HepG2 (cell line): ENCODE data around the gene CDH23. TPM values are rescaled to one million over a fixed set of nuclear protein-coding genes. Genes with fewer than 3 reads are reported as not detected.

Experiments
- ATAC-seq: fragments of 200-7000 bp; cut with Tn5 transposase; 3 replicates; pipeline ENCODE4 v1.9.1; 2020; ENCODE audit warnings: mild to moderate bottlenecking, moderate library complexity
- BruUV-seq: library from RNA; stranded (reverse); fragments of 400-500 nt; replicated peaks from 2 replicates; lab custom pipeline; 2021; lab: Mats Ljungman, UMichigan
- CTCF ChIA-PET: fragments of 300-600 bp; formaldehyde crosslinking; extraction: SDS; loops from one replicate; lab custom pipeline; 2021; ENCODE audit warnings: low total read pairs, inconsistent platforms, low intra/inter-chr PET ratio; lab: Yijun Ruan, JAX
- POLR2A ChIA-PET: fragments of 350-600 bp; sonication (Branson Sonifier 250); formaldehyde crosslinking; loops from one replicate; lab custom pipeline; 2020; ENCODE audit warnings: antibody characterized with exemption, inconsistent platforms; lab: Yijun Ruan, JAX
- DNase-seq: peaks from one replicate; pipeline ENCODE4 v3.0.0-alpha.2; 2015; ENCODE audit warnings: low spot score
- FAIRE-seq: peaks from 3 replicates; lab custom pipeline; 2011; peaks lifted over from hg19 to GRCh38; lab: Jason Lieb, UNC
- H2AFZ ChIP-seq: one replicate; pipeline ENCODE4 v1.6.1; 2011; ENCODE audit warnings: low read length, inconsistent platforms
- H3K27ac ChIP-seq: fragments of 300-600 bp; 3 replicates; pipeline ENCODE4 v1.8.0; 2011; ENCODE audit warnings: mixed run types, mild to moderate bottlenecking, mixed read lengths, low read length, inconsistent platforms; ENCODE audit not compliant: insufficient read depth; ENCODE audit errors: extremely low read length
- H3K27me3 ChIP-seq, 2 experiments: fragments of 200-600 bp in 1 of 2; 2 replicates in 1 of 2; 3 replicates in 1 of 2; pipeline versions ENCODE4 v1.6.0 to v1.8.0; 2011; ENCODE audit warnings: low read length in 2 of 2, mild to moderate bottlenecking in 2 of 2, moderate library complexity in 2 of 2, inconsistent platforms in 1 of 2; ENCODE audit not compliant: insufficient read depth in 2 of 2, control insufficient read depth in 1 of 2
- H3K36me3 ChIP-seq, 2 experiments: fragments of 200-600 bp in 1 of 2; replicated peaks in 1 of 2; 2 replicates in 1 of 2; 3 replicates in 1 of 2; pipeline versions ENCODE4 v1.5.1 to v1.8.0; 2011; ENCODE audit warnings: low read length in 2 of 2, inconsistent platforms in 1 of 2; ENCODE audit not compliant: insufficient read depth in 2 of 2, control insufficient read depth in 1 of 2
- H3K4me1 ChIP-seq: 2 replicates; pipeline ENCODE4 v1.5.1; 2012; ENCODE audit warnings: low read length, inconsistent platforms; ENCODE audit not compliant: insufficient read depth
- H3K4me2 ChIP-seq: 2 replicates; pipeline ENCODE4 v1.6.0; 2011; ENCODE audit warnings: low read depth, low read length, inconsistent platforms
- H3K4me3 ChIP-seq, 3 experiments: fragments of 200-600 bp in 1 of 3; sonication (generic), shearing (Covaris generic) in 1 of 3; replicated peaks in 1 of 3; 2 replicates each; pipeline ENCODE4 v1.5.1; 2011 to 2016; ENCODE audit warnings: low read length in 3 of 3, inconsistent platforms in 2 of 3, low read depth in 2 of 3, mild to moderate bottlenecking in 2 of 3, control low read depth in 1 of 3, mixed read lengths in 1 of 3; ENCODE audit not compliant: insufficient read depth in 1 of 3
- H3K79me2 ChIP-seq: one replicate; pipeline ENCODE4 v1.6.1; 2011; ENCODE audit warnings: low read length, inconsistent platforms; ENCODE audit not compliant: insufficient read depth
- H3K9ac ChIP-seq: 2 replicates; pipeline ENCODE4 v1.6.0; 2011; ENCODE audit warnings: mild to moderate bottlenecking, low read depth, low read length, inconsistent platforms; ENCODE audit not compliant: insufficient read depth
- H3K9me3 ChIP-seq: 2 replicates; pipeline ENCODE4 v1.5.1; 2012; ENCODE audit warnings: mild to moderate bottlenecking, low read length
- H4K20me1 ChIP-seq: 2 replicates; pipeline ENCODE4 v1.6.0; 2011; ENCODE audit warnings: inconsistent platforms, mild to moderate bottlenecking, low read length, moderate library complexity; ENCODE audit not compliant: insufficient read depth
- AGO1 ChIP-seq: fragments of 200-400 bp; formaldehyde crosslinking; IDR thresholded peaks from 2 replicates; pipeline ENCODE4 v1.6.1; 2017; ENCODE audit warnings: mild to moderate bottlenecking, low read depth, low read length, moderate library complexity; ENCODE audit not compliant: poor library complexity, severe bottlenecking
- GPN1 ChIP-seq: sonication (generic); formaldehyde crosslinking; IDR thresholded peaks from 2 replicates; pipeline ENCODE4 v1.5.1; 2020; ENCODE audit warnings: missing genetic modification reagents, borderline replicate concordance
- HMG20A ChIP-seq: IDR thresholded peaks from 2 replicates; pipeline ENCODE4 v1.6.1; 2016; ENCODE audit warnings: borderline replicate concordance
- HMGA1 ChIP-seq: sonication (generic); formaldehyde crosslinking; conservative IDR thresholded peaks from 2 replicates; pipeline ENCODE4 v1.4.0; 2020; ENCODE audit warnings: missing genetic modification reagents
- MLLT10 ChIP-seq: sonication (generic); formaldehyde crosslinking; IDR thresholded peaks from 2 replicates; pipeline ENCODE4 v1.4.0; 2020; ENCODE audit warnings: missing genetic modification reagents
- REPIN1 ChIP-seq: sonication (generic); formaldehyde crosslinking; IDR thresholded peaks from 2 replicates; pipeline ENCODE4 v1.8.0; 2022; ENCODE audit warnings: missing genetic modification reagents, low read depth, mild to moderate bottlenecking, borderline replicate concordance
- RFXAP ChIP-seq: sonication (generic); formaldehyde crosslinking; IDR thresholded peaks from 2 replicates; pipeline ENCODE4 v1.4.0; 2020; ENCODE audit warnings: missing genetic modification reagents, borderline replicate concordance
- RORA ChIP-seq: sonication (generic); formaldehyde crosslinking; IDR thresholded peaks from 2 replicates; pipeline ENCODE4 v1.5.0; 2020; ENCODE audit warnings: mild to moderate bottlenecking, missing genetic modification reagents, moderate library complexity
- ZKSCAN5 ChIP-seq: sonication (generic); formaldehyde crosslinking; IDR thresholded peaks from 2 replicates; pipeline ENCODE4 v1.5.1; 2020; ENCODE audit warnings: mild to moderate bottlenecking, missing genetic modification reagents
- ZMYM3 ChIP-seq: sonication (generic); formaldehyde crosslinking; IDR thresholded peaks from 2 replicates; pipeline ENCODE4 v1.5.1; 2020; ENCODE audit warnings: mild to moderate bottlenecking, missing genetic modification reagents
- ZNF124 ChIP-seq: sonication (generic); formaldehyde crosslinking; IDR thresholded peaks from 2 replicates; pipeline ENCODE4 v1.4.0; 2020; ENCODE audit warnings: missing genetic modification reagents
- ZNF432 ChIP-seq: sonication (generic); formaldehyde crosslinking; IDR thresholded peaks from 2 replicates; pipeline ENCODE4 v1.5.0; 2020; ENCODE audit warnings: missing genetic modification reagents, mild to moderate bottlenecking, borderline replicate concordance
- WGBS: methylation state at CpG from one replicate; pipeline ENCODE4 v1.1.6; 2017; ENCODE audit warnings: low lambda C conversion rate; 5-methylcytosine and 5-hydroxymethylcytosine counted together
- in situ Hi-C: cut with HindIII; loops from 2 replicates; pipeline ENCODE4 v1.10.0; 2017; ENCODE audit warnings: low pct_unique_long_range_greater_than_20kb; ENCODE audit not compliant: extremely low pct_ligation_motif_present
- intact Hi-C: fragments of 100-400 bp; cut with micrococcal nuclease; formaldehyde crosslinking; loops from one replicate; pipeline ENCODE4 v1.10.0; 2022; ENCODE audit not compliant: unreplicated experiment
- polyA plus RNA-seq, 8 experiments: library from polyadenylated mRNA; depleted of rRNA in 3 of 8; stranded (reverse) in 7 of 8; unstranded in 1 of 8; fragments of >200 nt; fragmentation: Illumina TruSeq in 4 of 8; extraction: Trizol in 4 of 8; gene quantifications; 2 replicates each; pipeline versions ENCODE4 v1.2.1 to v1.2.3, GENCODE V29; 2011 to 2016; ENCODE audit warnings: low read depth in 4 of 8, missing spikeins in 1 of 8, mixed read lengths in 1 of 8; ENCODE audit not compliant: insufficient read depth in 1 of 8
- total RNA-seq, 5 experiments: library from RNA; depleted of rRNA; stranded (reverse); fragments of >200 nt; fragmentation: Illumina TruSeq; extraction: Trizol; gene quantifications; 2 replicates each; pipeline ENCODE4 v1.2.3, GENCODE V29; 2016; ENCODE audit warnings: low read depth in 1 of 5
- TF ChIP-seq, protein P1 (sequence below): sonication (generic); formaldehyde crosslinking; IDR thresholded peaks from 2 replicates; pipeline ENCODE4 v1.5.1; 2020; ENCODE audit warnings: mild to moderate bottlenecking, moderate library complexity, missing genetic modification reagents
- TF ChIP-seq, protein P2 (sequence below): sonication (generic); formaldehyde crosslinking; IDR thresholded peaks from 2 replicates; pipeline ENCODE4 v1.4.0; 2020; ENCODE audit warnings: missing genetic modification reagents
- TF ChIP-seq, protein P3 (sequence below): sonication (generic); formaldehyde crosslinking; IDR thresholded peaks from 2 replicates; pipeline ENCODE4 v1.5.0; 2020; ENCODE audit warnings: mild to moderate bottlenecking, missing genetic modification reagents, borderline replicate concordance

CDH23 gene
- total and polyA plus RNA-seq, 2 of the 13 experiments (the other 11 are each of a cell fraction or from before 2014, with no cell fraction given), result 0.13 TPM; not detected in 1

DNA sequence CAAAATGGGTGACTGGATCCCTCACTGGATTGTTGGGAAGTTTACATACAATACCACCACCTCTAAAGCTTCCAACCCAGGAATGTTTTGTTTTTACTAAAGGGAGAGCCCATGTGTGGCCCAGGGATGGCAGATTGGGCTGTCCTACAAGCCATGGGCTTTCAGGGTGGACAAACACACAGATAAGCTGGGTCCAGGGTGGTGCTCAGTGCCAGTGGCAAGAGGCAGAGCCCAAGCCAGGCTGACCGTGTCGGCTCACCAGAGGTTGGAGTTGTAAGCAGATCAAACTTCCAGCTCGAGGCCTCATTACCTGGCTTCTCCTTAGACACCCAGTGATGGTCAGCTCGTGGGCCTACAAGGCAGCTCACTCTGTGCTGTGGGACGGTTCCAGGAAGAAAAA lies 52.3 kb downstream of the CDH23 start:
- Histone ChIP-seq H3K9me3 (no peaks in the 10 kb centered on the region), H3K36me3 (no peaks in the 10 kb centered on the region), H3K27ac (no peak overlapping the region), H3K4me3 (no peak overlapping the region), H3K4me1 (no peaks in the 10 kb centered on the region), H3K27me3 (peaks cover 5 to 54% of the 10 kb centered on the region in 2 experiments; a peak in 4 of 5 replicates), H3K79me2 (no peaks in the 10 kb centered on the region), H3K9ac (no peak overlapping the region), H3K4me2 (no peak overlapping the region), H2AFZ (no peak overlapping the region), H4K20me1 (no peaks in the 10 kb centered on the region)
- DNase-seq (no peak), FAIRE-seq (no peak), ATAC-seq (no peak)
- no TSS peak for BruUV-seq
- CTCF ChIA-PET, result no interaction called here
- TF ChIP-seq ZMYM3 (no peak), RORA (CRISPR knock-in tag) (no peak), HMG20A (CRISPR knock-in tag) (no peak), ZNF124 (no peak), HMGA1 (CRISPR knock-in tag) (no peak)
- in situ Hi-C loops, result no loop called here
- intact Hi-C loops, result no loop called here
- 7% methylated on average over 2 of the region's 5 CpGs for WGBS
- POLR2A ChIA-PET, result no interaction called here

DNA sequence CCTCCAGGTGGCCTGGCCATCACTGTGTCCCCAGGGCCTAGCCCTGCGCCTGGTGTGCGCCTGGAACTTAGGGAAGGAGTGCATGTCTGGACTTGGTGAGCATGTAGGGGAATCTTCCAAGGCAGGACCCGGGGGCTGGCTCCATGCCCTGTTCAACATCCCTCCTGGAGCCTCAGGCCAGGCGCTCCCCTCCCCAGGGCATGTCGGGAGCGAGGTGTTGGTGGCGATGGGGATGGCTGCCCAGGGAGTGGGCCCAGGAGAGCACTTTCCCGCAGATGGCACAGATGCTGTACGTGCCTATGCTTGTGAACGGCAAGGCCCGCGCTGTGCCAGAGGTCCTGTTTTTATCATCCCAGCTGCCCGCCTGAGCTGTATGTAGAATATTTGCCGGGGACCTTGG lies 55.0 kb downstream of the CDH23 start:
- H3K4me1 ChIP-seq, result no peaks in the 10 kb centered on the region

More for the DNA sequence above, 55.0 kb downstream of the CDH23 start:
- no TSS peak for BruUV-seq
- Histone ChIP-seq H2AFZ (no peak overlapping the region), H3K9me3 (no peaks in the 10 kb centered on the region), H3K4me3 (no peak overlapping the region)
- CTCF ChIA-PET, result no interaction called here
- no peak for TF ChIP-seq REPIN1
- TF ChIP-seq, protein P1, sequence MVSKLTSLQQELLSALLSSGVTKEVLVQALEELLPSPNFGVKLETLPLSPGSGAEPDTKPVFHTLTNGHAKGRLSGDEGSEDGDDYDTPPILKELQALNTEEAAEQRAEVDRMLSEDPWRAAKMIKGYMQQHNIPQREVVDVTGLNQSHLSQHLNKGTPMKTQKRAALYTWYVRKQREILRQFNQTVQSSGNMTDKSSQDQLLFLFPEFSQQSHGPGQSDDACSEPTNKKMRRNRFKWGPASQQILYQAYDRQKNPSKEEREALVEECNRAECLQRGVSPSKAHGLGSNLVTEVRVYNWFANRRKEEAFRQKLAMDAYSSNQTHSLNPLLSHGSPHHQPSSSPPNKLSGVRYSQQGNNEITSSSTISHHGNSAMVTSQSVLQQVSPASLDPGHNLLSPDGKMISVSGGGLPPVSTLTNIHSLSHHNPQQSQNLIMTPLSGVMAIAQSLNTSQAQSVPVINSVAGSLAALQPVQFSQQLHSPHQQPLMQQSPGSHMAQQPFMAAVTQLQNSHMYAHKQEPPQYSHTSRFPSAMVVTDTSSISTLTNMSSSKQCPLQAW, result no peak
- no peak for TF ChIP-seq AGO1
- TF ChIP-seq ZNF432, result no peak
- TF ChIP-seq RFXAP (CRISPR knock-in tag), result no peak
- no peak for TF ChIP-seq MLLT10 (CRISPR knock-in tag)
- TF ChIP-seq, protein P2, sequence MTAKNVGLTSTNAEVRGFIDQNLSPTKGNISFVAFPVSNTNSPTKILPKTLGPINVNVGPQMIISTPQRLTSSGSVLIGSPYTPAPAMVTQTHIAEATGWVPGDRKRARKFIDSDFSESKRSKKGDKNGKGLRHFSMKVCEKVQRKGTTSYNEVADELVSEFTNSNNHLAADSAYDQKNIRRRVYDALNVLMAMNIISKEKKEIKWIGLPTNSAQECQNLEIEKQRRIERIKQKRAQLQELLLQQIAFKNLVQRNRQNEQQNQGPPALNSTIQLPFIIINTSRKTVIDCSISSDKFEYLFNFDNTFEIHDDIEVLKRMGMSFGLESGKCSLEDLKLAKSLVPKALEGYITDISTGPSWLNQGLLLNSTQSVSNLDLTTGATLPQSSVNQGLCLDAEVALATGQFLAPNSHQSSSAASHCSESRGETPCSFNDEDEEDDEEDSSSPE (CRISPR knock-in tag), result no peak
- TF ChIP-seq ZKSCAN5 (CRISPR knock-in tag), result no peak
- TF ChIP-seq, protein P3, sequence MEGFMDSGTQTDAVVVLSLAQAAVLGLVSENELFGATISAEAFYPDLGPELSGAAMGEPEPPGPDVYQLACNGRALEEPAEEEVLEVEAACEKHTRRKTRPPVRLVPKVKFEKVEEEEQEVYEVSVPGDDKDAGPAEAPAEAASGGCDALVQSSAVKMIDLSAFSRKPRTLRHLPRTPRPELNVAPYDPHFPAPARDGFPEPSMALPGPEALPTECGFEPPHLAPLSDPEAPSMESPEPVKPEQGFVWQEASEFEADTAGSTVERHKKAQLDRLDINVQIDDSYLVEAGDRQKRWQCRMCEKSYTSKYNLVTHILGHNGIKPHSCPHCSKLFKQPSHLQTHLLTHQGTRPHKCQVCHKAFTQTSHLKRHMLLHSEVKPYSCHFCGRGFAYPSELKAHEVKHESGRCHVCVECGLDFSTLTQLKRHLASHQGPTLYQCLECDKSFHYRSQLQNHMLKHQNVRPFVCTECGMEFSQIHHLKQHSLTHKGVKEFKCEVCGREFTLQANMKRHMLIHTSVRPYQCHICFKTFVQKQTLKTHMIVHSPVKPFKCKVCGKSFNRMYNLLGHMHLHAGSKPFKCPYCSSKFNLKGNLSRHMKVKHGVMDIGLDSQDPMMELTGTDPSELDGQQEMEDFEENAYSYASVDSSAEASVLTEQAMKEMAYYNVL (CRISPR knock-in tag), result no peak
- TF ChIP-seq GPN1 (CRISPR knock-in tag), result no peak
- TF ChIP-seq, all 625 proteins: peak for 0
- no peak for FAIRE-seq
- Histone ChIP-seq H3K27ac (no peak overlapping the region), H3K79me2 (no peaks in the 10 kb centered on the region), H4K20me1 (no peaks in the 10 kb centered on the region), H3K9ac (no peak overlapping the region), H3K36me3 (no peaks in the 10 kb centered on the region), H3K27me3 (peaks cover 5 to 38% of the 10 kb centered on the region in 2 experiments; a peak in 4 of 5 replicates), H3K4me2 (no peak overlapping the region)
- 42% methylated on average over 9 of the region's 14 CpGs for WGBS
- DNase-seq, result no peak
- POLR2A ChIA-PET, result no interaction called here
- ATAC-seq, result no peak
- in situ Hi-C loops (no loop called here), intact Hi-C loops (no loop called here)
